ENCODE measurements around the gene DENND5B.
"Not testable (repeated sequence)": the region's sequence is repeated elsewhere in the genome, so short reads cannot be mapped to it uniquely, and the experiment has no call there.

The DENND5B gene

DNA sequence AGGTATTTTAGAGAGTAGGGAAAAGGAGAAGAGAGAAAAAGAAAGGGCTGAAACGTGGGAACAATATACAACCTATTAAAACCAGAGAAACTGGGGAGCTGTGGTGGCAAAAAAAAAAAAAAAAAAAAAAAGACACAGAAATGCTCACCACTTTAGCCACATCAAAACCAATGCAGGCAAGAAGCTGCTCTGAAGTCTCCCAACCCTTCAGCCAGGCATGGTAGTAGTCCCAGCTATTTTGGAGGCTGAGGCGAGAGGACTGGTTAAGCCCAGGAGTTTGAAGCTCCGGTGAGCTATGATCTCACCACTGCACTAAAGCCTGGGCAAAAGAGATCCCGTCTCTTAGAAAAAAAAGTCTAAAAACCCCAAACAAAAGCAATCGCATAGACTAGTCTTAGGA, 33.2 kb downstream of the DENND5B start:
- no peak for DNase-seq (ENCODE audit: low read depth in 3 of 3)

DNA sequence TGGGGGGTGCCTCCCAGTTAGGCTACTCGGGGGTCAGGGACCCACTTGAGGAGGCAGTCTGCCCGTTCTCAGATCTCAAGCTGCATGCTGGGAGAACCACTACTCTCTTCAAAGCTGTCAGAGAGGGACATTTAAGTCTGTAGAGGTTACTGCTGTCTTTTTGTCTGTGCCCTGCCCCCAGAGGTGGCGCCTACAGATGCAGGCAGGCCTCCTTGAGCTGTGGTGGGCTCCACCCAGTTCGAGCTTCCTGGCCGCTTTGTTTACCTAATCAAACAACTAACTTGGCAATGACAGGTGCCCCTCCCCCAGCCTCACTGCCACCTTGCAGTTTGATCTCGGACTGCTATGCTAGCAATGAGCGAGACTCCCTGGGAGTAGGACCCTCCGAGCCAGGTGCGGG, 35.5 kb downstream of the DENND5B start:
- not testable (repeated sequence) for DNase-seq (ENCODE audit: low read depth in 3 of 3)

DNA sequence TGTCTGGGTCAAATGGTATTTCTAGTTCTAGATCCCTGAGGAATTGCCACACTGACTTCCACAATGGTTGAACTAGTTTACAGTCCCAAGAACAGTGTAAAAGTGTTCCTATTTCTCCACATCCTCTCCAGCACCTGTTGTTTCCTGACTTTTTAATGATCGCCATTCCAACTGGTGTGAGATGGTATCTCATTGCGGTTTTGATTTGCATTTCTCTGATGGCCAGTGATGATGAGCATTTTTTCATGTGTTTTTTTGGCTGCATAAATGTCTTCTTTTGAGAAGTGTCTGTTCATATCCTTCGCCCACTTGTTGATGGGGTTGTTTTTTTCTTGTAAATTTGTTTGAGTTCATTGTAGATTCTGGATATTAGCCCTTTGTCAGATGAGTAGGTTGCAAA, 40.3 kb downstream of the DENND5B start:
- not testable (repeated sequence) for DNase-seq (ENCODE audit: low read depth in 3 of 3)

DNA sequence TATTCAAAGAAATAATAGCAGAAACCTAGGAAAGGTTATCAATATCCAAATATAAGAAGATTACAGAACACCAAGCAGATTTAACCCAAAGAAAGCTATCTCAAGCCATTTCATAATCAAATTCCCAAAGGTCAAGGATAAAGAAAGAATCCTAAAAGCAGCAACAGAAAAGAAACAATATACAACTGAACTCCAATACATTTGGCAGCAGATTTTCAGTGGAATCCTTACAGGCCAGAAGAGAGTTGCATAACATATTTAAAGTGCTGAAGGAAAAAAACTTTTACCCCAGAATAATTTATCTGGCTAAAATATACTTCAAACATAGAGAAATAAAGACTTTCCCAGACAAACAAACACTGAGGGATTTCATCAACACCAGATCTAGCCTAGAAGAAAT, 54.3 kb downstream of the DENND5B start:
- no peak for DNase-seq (ENCODE audit: low read depth in 3 of 3)

DNA sequence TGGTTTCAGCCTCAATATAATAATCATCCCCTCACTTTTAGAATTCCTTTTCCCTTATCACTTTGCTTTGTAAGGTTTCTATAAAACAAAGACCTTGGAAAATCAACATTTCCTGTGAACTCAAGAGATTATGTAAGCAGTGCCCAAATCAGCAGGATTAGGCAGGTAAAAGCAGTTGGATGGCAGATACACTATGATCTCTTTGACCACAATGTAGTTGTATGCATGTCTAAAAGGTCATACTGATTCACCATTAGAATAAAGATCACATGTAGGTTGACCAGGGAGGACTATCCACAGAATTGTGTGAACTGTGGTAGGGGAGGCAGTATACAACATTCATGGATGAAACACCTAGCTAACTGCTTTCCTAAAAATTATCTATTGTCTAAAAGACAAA, 57.5 kb downstream of the DENND5B start:
- DNase-seq (ENCODE audit: low read depth in 3 of 3): no peak

DNA sequence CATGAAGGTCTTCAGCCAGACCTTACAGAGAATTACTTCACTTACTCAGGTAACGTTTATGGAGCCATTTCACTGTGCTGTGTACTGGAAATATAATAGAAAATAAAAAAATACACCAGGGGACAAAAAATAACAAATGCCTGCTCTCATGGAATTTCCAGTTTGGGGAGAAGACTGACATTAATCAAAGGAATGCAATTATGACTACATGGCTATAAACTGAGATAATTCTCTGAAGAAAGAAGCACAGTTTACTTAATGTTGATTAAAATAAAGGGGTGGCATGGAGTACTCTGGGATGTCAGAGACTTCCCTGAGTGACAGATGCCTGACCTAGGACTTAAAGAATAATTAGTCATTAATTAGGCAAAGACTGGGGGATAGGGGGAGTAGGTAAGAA, 59.0 kb downstream of the DENND5B start:
- DNase-seq (ENCODE audit: low read depth in 3 of 3): no peak

DNA sequence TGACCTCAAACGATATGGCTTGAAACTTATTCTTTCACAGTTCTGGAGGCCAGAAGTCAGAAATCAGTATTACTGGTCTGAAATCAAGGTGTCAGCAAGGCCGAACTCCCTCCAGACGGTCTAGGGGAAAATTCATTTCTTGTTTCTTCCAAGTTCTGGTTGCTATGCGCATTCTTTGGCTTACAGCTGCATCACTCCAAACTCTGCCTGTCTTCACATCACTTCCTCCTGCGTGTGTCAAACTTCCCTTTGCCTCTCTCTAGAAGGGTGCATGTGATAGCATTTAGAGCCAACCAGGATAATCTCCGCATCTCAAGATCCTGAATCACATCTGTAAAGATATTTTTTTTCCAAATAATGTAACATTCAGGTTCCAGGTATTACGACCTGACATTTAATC, 62.8 kb downstream of the DENND5B start:
- DNase-seq (ENCODE audit: low read depth in 3 of 3): no peak

DNA sequence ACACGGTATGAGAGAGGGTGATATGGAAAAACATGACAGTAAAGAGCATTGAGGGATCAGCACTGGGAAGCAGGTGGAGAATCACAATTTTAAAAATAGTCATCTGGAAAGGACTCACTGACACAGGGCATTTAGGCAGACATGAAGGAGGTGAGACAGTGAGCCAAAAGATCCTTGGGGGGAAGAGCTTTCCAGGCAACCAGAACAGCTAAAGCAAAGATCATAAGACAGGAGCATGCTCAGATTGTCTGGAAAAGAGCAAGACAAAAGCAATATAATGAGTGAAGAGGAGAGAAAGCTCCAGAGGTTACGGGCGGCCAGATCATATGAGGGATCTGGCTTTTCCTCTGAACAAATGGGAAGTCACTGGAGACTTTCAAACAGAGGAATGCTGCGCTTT, 63.9 kb downstream of the DENND5B start:
- no peak for DNase-seq (ENCODE audit: low read depth in 3 of 3)

DNA sequence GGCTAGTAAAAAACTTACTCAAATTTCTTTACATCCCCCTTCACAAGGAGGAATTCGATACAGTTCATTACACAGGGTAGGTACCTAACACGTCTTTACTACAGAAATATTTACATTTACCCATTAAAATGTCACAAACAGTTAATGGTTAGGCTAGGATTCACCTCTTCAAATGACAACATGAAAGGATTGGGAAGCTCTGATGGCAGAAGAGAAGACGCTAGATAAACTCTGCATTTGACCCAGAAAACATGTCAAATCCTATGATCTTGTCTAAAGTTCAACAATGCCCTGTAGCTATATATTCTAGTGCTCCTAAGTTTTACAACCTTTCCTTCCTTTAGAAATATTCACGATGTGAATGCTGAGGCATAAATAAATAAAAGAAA, 64.8 kb downstream of the DENND5B start:
- DNase-seq (ENCODE audit: low read depth in 3 of 3): no peak

DNA sequence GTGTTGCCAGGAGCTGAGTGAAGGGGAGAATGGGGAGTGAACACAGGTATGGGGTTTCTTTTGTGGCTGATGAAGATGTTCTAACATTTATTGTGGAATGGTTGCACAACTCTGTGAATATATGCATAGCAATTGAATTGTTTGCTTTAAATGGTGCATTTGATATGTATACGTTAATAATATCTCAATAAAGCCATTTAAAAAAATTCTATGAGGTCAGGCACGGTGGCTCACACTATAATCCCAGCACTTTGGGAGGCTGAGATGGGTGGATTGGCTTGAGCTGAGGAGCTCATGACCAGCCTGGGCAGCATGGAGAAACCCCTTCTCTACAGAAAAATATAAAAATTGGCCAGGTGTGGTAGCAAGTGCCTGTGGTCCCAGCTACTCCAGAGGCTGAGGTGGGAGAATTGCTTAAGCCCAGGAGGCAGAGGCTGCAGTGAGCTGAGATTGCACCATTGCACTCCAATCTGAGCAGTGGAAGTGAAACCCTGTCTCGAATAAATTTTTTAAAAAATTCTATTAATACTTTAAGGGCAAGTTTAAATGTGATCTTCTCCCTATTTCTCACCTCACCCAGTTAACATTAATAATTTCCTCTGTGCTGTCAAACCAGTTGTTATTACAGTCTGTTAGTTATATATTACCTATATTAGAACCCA, 65.3 kb downstream of the DENND5B start:
- no peak for DNase-seq (ENCODE audit: low read depth in 3 of 3)

DNA sequence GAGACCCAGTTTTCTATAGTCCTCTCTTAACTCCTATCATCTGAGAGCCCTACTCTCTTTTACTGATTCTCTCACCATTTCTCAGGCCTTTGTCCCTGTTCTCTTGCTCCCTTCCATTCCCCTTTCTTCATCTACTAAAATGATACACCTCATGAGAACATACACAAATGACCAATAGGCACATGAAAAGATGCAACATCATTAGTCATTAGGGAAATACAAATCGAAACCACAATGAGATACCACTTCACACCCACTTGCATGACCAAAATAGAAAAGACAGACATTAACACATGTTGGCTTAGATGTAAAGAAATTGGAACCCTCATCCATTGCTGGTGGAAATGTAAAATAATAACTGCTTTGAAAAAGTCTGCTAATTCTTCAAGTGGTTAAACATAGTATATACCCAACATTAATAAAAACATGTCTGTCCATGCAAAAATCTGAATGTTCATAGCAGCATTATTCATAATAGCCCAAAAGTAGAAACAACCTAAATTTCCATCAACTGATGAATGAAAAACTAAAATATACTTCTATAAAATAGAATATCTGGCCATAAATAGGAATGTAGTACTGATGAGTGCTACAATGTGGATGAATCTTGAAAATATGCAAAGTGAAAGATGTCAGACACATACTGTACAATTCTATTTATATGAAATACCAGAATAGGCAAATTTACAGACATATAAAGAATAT, 66.0 kb downstream of the DENND5B start:
- DNase-seq (ENCODE audit: low read depth in 3 of 3): no peak

DNA sequence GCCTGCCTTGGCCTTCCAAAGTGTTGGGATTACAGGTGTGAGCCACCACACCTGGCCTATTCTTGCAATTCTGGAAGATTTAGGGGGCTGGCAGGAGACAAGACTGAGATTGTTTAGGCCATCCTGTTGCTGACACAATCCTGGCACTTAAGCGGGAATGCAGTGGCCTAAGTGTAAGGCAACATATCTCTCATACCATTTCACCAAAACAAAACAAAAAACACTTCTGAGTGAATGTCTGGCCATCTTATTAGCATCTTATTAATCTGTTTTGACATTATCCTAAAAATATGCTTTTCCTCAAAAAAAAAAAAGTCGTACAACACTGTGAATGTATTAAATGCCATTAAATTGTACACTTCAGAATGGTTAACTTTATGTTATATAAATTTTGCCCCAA, 67.6 kb downstream of the DENND5B start:
- DNase-seq (ENCODE audit: low read depth in 3 of 3): no peak

DNA sequence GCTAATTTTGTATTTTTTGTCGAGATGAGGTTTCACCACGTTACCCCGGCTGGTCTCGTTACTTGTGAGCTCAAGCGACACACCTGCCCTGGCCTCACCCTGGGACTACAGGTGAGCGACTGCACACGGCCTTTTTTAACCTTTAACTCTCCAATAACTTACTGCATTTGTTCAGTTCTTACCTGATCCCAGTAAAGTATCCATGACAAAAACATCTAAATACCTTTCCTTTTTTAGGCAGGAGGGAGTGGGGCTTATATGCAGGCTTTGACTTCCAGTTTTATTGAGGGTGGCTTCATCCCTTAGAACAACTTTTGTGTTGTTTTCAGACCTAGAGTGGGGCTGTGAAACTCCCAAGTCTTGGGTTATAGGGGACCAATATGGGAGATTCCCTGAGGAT, 68.3 kb downstream of the DENND5B start:
- DNase-seq (ENCODE audit: low read depth in 3 of 3): no peak

DNA sequence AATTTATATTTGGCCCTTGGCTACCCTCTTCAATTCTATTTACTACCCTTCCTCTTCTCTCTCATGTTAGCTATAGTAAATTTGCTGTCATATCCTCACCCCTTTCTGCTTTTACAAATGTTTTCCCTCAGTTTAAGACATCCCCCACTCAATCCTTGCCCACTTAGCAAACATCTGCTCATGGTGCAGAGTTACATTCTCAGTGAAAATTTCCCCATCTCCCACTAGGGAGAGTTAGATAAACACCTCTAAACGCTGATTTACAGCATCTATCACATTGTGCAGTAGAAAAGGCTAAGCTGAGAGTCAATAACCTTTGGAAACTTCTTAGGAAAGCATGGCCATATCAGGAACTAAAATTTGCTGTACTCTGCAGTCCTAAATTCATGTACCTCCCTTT, 69.0 kb downstream of the DENND5B start:
- no peak for DNase-seq (ENCODE audit: low read depth in 3 of 3)

DNA sequence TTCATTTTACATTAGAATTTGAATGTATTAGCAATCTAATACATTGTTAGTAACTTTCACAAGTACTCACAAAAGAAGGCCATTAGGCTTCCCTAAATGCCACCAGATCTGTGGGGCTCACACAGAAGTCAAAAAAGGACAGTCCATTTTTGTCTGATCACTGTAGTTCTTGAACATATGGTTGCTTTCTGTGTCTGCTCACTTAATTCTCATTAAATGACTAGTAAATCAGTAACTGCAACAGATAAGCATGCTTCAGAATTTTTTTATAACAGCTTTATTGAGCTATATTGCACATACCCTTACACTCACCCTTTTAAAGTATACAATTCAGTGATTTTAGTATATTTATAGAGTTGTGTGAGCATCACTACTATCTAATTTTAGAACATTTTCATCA, 71.4 kb downstream of the DENND5B start:
- no peak for DNase-seq (ENCODE audit: low read depth in 3 of 3)

DNA sequence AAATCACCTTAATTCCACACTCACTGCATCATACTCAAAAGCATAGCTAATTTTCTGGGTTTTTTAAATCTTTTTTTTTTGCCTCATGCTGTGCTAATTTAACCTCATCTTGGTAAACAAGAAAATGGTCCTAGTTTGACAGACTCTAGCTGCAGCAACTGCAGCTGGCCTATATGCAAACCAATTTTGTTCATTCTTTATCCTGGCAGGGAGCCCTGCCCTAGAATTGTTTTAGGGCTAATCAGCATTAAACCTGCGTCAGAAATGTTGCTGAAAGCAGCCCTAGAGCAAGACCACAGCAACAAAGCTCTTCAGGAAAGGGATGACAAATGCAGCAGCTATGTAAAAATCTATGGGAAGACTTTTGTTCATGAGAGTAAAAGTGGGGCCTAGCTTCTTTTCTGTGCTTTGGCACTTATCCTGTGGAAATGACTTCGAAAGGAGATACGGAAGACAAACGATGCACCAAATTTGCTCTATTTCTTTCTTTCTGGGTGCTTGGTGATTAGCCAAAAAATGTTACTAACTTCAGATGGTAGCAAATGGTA, 72.2 kb downstream of the DENND5B start:
- DNase-seq (ENCODE audit: low read depth in 3 of 3): no peak

DNA sequence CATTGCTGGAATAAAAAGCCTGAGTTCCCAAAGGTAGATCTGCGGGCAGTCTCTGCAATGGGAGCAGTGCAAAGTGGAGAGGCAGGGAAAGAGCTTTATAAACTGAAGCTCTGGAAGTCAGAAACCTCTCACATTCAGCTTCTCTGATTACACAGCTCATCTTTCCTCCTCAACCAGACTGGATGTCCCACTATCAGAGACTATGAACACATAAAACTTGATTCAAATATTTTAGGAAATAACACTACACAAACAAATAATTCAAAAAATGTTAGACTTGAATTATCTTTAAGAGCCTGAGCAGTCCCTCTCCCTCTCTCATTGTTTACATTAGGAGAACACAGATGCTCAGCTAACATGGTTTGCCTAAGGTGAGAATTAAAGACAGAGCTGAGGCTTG, 72.9 kb downstream of the DENND5B start:
- DNase-seq (ENCODE audit: low read depth in 3 of 3): no peak

DNA sequence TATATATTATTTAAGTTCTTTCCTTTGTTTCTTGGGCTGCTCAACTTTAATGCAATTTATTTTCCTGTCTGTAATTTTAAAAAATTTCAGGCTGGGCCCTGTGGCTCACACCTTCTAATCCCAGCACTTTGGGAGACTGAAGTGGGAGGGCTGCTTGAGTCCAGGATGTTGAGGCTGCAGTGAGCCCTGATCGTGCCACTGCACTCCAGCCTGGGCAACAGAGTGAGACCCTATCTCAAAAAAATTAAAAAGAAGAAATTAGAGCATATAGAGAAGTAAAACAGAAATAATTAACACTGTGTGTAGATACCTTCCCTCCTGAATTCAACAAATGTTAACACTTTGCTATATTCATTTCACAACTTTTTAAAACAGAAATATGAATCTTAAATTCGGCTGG, 74.2 kb downstream of the DENND5B start:
- no peak for DNase-seq (ENCODE audit: low read depth in 3 of 3)

DNA sequence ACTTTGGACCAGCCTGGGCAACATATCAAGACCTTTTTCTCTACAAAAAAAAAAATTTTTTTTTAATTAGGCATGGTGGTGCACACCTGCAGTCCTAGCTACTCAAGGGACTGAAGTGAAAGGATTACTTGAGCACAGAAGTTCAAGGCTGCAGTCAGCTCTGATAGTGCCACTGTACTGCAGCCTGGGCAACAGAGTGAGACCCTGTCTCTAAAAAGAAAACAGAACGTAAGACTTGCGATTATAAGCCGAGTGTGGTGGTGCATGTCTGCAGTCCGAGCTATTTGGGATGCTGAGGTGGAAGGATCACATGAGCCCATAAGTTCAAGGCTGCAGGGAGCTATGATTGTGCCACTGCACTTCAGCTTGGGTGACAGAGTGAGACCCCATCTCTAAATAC, 76.0 kb downstream of the DENND5B start:
- DNase-seq (ENCODE audit: low read depth in 3 of 3): no peak

DNA sequence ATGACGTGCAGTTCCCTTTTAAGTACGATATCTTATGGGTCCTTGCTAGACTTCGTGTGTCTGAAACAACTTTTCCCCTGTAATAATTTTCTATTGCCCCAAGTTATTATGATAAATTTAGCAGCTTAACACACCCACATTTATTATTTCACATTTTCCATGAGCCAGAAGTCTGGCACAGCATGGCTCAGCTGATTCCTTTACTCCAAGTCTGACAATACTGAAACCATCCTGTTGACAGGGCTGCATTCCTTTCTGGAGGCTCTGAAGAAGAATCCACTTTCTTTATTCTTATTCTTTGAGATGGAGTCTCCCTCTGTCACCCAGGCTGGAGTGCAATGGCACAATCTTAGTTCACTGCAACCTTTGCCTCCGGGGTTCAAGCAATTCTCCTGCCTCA, 80.9 kb downstream of the DENND5B start:
- no peak for DNase-seq (ENCODE audit: low read depth in 3 of 3)

DNA sequence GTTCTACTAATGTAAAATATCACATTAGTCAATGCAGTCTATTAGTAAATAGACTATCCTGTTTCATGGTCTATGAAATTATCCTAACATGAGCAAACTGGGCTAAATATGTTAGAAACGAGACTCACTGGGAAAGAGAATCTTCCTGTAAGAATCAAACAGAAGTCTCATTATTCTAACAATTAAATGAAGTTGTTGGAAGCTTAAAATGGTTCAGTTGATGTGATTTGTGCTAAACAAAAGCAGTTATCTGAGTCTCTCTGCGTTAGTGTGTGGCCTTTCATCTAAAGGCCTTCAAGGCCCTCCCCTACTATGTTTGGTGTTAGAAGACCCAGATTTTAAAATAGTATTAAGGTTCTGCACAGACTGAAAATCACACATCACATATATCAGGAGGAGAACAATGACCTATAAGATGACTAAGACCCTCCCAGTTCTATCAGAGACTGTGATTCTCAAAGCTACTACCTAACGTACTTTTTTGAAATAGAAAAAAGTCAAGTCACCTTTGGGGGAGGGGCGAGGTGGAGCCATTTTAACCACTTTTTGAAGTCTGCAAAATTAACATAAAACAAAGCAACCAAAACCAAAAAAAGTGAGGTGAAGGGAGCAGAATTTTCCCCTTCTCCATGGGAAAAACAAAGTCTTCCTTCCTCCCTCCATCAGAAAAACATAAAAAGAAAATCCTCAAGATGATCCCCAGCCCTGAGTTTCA, 82.3 kb downstream of the DENND5B start:
- no peak for DNase-seq (ENCODE audit: low read depth in 3 of 3)

DNA sequence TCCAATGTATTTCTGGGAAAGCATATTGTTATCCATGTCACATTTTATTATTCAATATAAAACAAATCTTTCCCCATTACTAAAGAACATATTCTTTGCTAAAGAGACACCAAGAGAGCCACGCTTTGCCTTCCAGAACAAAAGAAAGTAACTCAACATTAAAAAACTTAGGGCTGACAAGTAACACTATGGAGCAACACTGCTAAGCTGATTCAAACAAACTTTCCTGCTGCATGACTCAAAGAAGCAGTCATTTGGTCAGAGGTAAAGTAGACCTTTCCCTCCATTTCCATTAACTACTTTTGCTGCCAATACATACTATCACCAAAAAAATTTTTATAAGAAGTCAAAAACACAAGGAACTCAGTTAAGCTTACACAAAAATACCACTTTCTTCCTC, 83.0 kb downstream of the DENND5B start:
- DNase-seq (ENCODE audit: low read depth in 3 of 3): no peak
